Bronchial epithelial cell (primary cell): Measurements from ENCODE around the gene ANP32A. TPM values are rescaled to one million over a fixed set of nuclear protein-coding genes. Genes with fewer than 3 reads are reported as not detected.

ENCODE experiments used
- DNase-seq: peaks from one replicate; pipeline ENCODE4 v3.0.0-alpha.2; 2010; ENCODE audit warnings: low read depth
- FAIRE-seq: peaks from 2 replicates; lab custom pipeline; 2011; peaks lifted over from hg19 to GRCh38; lab: Jason Lieb, UNC
- H3K27me3 ChIP-seq: 2 replicates; pipeline ENCODE4 v1.5.1; 2011; ENCODE audit warnings: low read length; ENCODE audit not compliant: control insufficient read depth, insufficient read depth
- H3K36me3 ChIP-seq: 2 replicates; pipeline ENCODE4 v1.5.1; 2011; ENCODE audit warnings: low read length; ENCODE audit not compliant: control insufficient read depth, insufficient read depth
- H3K4me3 ChIP-seq: 2 replicates; pipeline ENCODE4 v1.5.1; 2011; ENCODE audit warnings: mild to moderate bottlenecking, low read depth, low read length, control low read depth
- total RNA-seq: library from RNA; depleted of rRNA; stranded (reverse); fragments of >200 nt; gene quantifications from 2 replicates; pipeline ENCODE4 v1.2.1, GENCODE V29; 2014
- TF ChIP-seq, protein P1 (sequence below): IDR thresholded peaks from 2 replicates; pipeline ENCODE4 v1.5.1; 2011; ENCODE audit warnings: mild to moderate bottlenecking, moderate library complexity, low read length, control low read depth, inconsistent platforms; ENCODE audit not compliant: insufficient read depth, severe bottlenecking

ANP32A gene
- total RNA-seq, 1 donor from 2014 or later: 42.6 TPM

DNA sequence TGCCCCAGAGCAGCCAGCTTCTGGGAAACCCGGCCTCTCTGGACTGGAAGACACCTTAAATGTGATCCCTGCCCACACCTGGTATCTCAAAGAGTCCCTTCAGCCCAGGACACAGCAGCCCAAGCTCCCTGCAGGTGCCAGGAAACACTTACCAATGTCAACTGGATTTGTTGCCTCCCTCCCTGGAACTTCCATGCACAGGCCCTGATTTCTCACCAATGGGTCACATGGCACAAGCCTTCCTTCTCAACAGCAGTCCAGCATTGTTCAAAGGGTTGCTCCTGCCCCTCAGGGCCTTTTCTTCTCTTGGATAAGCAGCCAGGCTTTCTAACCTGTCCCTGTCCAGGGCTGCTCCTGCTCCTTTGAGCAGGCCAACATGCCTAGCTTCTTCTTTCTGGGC is 31.6 kb downstream of the ANP32A start:
- no peak overlapping the region for H3K4me3 ChIP-seq
- no peaks in the 10 kb centered on the region for H3K27me3 ChIP-seq
- peaks cover 11% of the 10 kb centered on the region for H3K36me3 ChIP-seq
- no peak for DNase-seq
- TF ChIP-seq, protein P1, sequence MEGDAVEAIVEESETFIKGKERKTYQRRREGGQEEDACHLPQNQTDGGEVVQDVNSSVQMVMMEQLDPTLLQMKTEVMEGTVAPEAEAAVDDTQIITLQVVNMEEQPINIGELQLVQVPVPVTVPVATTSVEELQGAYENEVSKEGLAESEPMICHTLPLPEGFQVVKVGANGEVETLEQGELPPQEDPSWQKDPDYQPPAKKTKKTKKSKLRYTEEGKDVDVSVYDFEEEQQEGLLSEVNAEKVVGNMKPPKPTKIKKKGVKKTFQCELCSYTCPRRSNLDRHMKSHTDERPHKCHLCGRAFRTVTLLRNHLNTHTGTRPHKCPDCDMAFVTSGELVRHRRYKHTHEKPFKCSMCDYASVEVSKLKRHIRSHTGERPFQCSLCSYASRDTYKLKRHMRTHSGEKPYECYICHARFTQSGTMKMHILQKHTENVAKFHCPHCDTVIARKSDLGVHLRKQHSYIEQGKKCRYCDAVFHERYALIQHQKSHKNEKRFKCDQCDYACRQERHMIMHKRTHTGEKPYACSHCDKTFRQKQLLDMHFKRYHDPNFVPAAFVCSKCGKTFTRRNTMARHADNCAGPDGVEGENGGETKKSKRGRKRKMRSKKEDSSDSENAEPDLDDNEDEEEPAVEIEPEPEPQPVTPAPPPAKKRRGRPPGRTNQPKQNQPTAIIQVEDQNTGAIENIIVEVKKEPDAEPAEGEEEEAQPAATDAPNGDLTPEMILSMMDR: no peak
- FAIRE-seq: no peak

DNA sequence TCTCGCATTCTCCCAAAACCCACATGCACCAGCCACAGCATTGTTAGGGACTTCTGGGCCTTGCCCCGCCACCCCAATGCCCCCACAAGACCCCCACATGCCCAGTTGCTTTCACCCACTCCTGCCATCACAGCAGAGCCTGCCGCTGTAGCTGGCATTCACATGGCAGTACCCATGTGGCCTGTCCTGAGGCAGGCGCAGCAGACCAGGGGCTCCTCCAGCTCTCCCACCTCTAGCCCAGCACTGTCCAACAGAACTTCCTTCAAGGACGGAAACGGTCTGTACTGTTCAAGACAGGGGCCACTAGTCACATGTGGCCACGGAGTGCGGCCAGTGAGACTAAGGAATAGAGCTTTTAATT is 32.5 kb downstream of the ANP32A start:
- no peaks in the 10 kb centered on the region for H3K27me3 ChIP-seq
- peaks cover 14% of the 10 kb centered on the region for H3K36me3 ChIP-seq
- TF ChIP-seq, protein P1: no peak
- FAIRE-seq (no peak), DNase-seq (no peak)
- H3K4me3 ChIP-seq: no peak overlapping the region

DNA sequence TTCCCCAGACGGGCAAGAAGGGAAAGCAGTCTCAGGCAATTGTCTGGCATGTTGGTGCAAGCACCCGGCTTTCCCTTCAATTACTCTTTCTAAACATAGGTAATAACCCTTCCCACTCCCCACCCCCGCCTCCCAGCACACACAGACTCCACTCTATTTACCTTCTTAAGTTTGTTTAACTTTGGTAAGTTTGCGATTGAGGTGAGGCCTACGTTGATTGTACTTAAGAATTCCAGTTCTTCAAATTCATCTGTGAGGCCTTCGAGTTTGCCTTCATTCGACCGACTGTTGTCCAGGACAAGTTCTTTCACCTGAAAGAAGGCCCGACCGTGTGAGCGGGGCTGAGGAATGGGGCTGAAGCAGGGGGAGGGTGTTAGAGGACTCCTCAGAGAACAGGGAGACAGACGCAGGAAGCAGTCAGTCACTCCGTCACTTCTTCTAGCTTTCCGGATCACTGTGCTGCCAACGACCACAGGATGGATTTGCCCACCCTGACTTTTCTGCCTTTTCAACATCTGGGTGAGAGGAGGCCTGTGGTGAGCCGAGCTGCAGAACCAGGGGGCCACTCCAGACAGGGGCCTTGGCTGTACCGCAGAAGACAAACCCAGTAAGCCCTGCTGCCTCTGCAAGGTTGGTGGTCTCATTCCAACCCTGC is 33.0 kb downstream of the ANP32A start:
- TF ChIP-seq, protein P1: no peak
- DNase-seq: peak; percentile 80
- Histone ChIP-seq H3K4me3 (no peak overlapping the region), H3K27me3 (no peaks in the 10 kb centered on the region), H3K36me3 (peaks cover 17% of the 10 kb centered on the region)
- FAIRE-seq: peak; percentile 84

DNA sequence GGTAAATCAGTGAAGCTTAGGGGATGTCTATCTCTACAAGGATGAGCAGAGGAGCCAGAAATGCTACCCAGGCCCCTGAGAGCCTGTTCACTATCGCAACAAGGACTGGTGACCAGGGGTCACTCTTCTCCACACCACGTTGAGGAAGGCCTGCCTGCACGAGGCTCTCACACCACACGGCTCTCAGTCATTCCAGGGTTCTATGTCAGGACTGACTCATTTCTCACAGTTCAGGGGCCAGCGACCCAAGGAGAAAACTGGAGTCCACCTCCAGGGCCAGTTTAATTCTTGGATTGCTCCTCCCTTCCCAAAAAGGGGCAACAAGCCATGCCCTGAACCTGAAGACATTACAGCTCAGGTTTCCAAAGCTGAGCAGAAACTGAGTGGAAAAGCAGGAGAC is 33.9 kb downstream of the ANP32A start:
- TF ChIP-seq, protein P1: no peak
- no peak for FAIRE-seq
- peaks cover 20% of the 10 kb centered on the region for H3K36me3 ChIP-seq
- H3K27me3 ChIP-seq: no peaks in the 10 kb centered on the region
- no peak for DNase-seq
- H3K4me3 ChIP-seq: no peak overlapping the region

DNA sequence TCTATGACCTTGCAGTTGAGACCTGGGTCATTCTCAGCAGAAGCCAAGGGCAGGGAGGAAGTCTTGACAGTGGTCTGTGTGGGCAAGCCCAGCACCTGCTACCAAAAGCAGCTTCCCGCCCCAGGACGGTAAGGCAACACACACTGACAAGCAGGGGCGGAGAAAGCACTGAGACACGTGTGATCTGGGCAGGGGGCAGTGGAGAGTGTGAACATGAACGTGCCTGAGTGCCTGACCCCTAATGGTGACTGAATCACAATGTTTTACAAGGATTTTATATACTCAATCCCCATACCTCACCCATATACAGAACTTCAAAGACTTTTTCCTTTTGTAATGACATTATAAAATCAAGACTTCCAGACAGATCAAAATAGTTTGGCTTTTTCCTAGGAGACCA is 35.2 kb downstream of the ANP32A start:
- Histone ChIP-seq H3K27me3 (no peaks in the 10 kb centered on the region), H3K4me3 (no peak overlapping the region), H3K36me3 (peaks cover 23% of the 10 kb centered on the region)
- DNase-seq (no peak), FAIRE-seq (no peak)
- TF ChIP-seq, protein P1: no peak

DNA sequence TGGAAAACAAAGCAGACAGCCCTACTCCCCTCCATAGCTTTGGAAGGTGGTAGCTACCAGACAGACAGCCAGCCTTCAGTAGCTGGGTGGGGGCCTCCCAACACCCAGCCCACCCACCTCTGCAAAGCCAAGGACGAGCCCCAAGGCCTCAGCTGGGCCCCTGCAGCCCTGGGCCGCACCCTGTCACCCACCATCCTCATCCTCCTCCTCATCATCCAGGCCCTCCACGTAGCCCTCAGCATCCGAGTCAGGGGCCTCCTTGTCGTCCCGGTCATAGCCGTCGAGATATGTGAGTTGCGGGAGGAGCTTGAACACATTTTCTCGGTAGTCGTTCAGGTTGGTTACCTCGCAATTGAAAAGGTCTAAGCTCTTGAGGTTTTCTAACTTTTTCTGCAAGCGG is 36.5 kb downstream of the ANP32A start:
- Histone ChIP-seq H3K27me3 (no peaks in the 10 kb centered on the region), H3K36me3 (peaks cover 30% of the 10 kb centered on the region), H3K4me3 (no peak overlapping the region)
- FAIRE-seq: no peak
- TF ChIP-seq, protein P1: no peak
- DNase-seq: no peak
